ENCODE results near the gene NOS1AP. TPM values are rescaled to one million over a fixed set of nuclear protein-coding genes. Genes with fewer than 3 reads are reported as not detected.

NOS1AP gene
- total and polyA plus RNA-seq, 2 experiments from 2014 or later, result 5.8 to 6.6 TPM

- peak; percentile 87 for TF ChIP-seq ZNF462 (CRISPR knock-in tag; IDR thresholded peaks at IDR 0.05)
- TF ChIP-seq NANOG (IDR thresholded peaks at IDR 0.05; ENCODE audit: borderline replicate concordance), result no peak
- TF ChIP-seq EZH2phosphoT487 (IDR thresholded peaks at IDR 0.05; ENCODE audit: unreplicated experiment), result no peak
- TF ChIP-seq POLR2AphosphoS5 (IDR thresholded peaks at IDR 0.05; ENCODE audit: low read depth), result no peak
- TF ChIP-seq JUNB (IDR thresholded peaks at IDR 0.05; ENCODE audit: unreplicated experiment), result no peak
- no peak for TF ChIP-seq STAT1 (IDR thresholded peaks at IDR 0.05; ENCODE audit: unreplicated experiment)
These were observed 28.8 kb upstream of the NOS1AP start (continued) for GRCh38 chr1:162040657-162041056.

- no peak overlapping the region for H2AFZ ChIP-seq
- Mint-ChIP-seq H3K9me3 (peaks cover 4% of the 10 kb centered on the region; the same call in 2 of the 3 replicates), H3K27ac (no peak overlapping the region), H3K4me3 (no peak overlapping the region), H3K4me1 (peaks cover 4% of the 10 kb centered on the region; the same call in 2 of the 3 replicates), H3K36me3 (ENCODE audit: low read depth) (no peaks in the 10 kb centered on the region), H3K27me3 (ENCODE audit: insufficient read depth, low read depth, poor library complexity) (no peaks in the 10 kb centered on the region)
- no peak overlapping the region for H3K4me3 ChIP-seq
- H3K79me2 ChIP-seq (replicated peaks; ENCODE audit: insufficient read depth), result no peaks in the 10 kb centered on the region
- H3K9me2 ChIP-seq (ENCODE audit: insufficient read depth), result no peaks in the 10 kb centered on the region
- no peak overlapping the region for H3K27ac ChIP-seq (ENCODE audit: low read depth)
- no peaks in the 10 kb centered on the region for H3K27me3 ChIP-seq (ENCODE audit: insufficient read depth)
- H4K20me1 ChIP-seq (replicated peaks; ENCODE audit: insufficient read depth), result no peaks in the 10 kb centered on the region
- DNase-seq (ENCODE audit: low spot score), result no peak
- no peak for ATAC-seq
- no peaks in the 10 kb centered on the region for H3K4me1 ChIP-seq (ENCODE audit: insufficient read depth)
- H3K36me3 ChIP-seq (ENCODE audit: insufficient read depth), result no peaks in the 10 kb centered on the region
- no peak overlapping the region for H3K4me2 ChIP-seq
- H3F3A ChIP-seq (replicated peaks; ENCODE audit: low read depth), result no peaks in the 10 kb centered on the region
- TF ChIP-seq ZNF462 (CRISPR knock-in tag; IDR thresholded peaks at IDR 0.05) (no peak), ETS1 (IDR thresholded peaks at IDR 0.05) (no peak), JUNB (IDR thresholded peaks at IDR 0.05; ENCODE audit: unreplicated experiment) (no peak)
These were observed 27.1 kb upstream of the NOS1AP start for GRCh38 chr1:162042361-162042760.
